GM19397 (cell line): ENCODE data around the gene USP8.

Source experiments
- ATAC-seq: cut with Tn5 transposase; IDR thresholded peaks from one replicate; pipeline ENCODE4 v1.9.1; 2021; ENCODE audit warnings: mild to moderate bottlenecking, moderate library complexity; ENCODE audit not compliant: unreplicated experiment

The USP8 gene

DNA sequence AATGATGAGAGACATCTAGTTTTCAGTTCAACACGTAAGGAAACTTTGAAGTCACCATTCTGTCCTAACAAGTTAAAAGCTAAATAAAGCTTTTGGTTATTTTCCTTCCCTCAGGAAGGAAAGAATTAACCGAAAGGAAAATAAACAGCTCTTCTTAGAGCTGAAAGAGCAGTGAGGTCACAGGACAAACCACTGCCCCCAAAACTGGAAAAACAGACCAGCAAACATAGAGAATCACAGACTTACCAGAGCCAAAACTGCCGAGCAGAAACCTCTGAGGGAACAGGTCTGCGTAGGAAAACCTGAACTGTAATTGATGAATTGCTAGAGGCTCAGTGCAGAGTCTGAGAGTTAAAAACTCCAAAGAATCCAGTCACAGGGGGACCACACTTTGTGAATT, 107.6 kb downstream of the USP8 start:
- no peak for ATAC-seq

DNA sequence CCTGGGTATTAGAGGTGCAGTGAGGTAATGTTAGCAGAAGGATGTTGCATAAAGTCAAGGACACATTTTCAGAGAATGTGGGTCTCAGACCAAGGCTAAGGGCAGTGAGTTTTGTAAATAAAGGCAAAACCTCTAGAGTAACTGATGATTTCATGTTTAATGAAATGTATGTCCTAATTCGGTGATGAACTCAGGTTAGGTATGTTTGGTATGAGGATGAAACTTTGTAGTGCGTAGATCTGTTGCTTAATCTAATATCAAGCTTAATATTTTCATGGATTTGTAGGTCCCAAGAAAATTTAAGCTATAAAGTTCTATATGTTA, 118.6 kb downstream of the USP8 start:
- no peak for ATAC-seq

DNA sequence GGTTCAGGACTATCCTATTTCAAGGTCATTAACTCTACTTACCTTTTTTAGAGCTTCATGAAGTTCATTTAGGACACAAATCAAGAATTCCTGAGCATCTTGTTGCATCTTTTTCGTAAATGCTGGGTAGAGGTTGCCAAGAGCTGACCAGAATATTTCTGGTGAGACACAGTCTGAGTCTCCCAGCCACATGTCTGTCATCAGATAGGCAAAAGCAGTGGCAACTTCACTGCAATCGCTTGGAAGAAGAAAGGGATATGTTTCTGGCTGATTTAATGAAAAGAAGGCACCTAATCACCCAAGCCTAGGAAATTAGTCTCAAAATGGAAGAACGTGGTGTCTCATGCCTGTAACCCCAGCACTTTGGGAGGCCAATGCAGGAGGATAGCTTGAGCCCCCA, 119.4 kb downstream of the USP8 start:
- no peak for ATAC-seq

DNA sequence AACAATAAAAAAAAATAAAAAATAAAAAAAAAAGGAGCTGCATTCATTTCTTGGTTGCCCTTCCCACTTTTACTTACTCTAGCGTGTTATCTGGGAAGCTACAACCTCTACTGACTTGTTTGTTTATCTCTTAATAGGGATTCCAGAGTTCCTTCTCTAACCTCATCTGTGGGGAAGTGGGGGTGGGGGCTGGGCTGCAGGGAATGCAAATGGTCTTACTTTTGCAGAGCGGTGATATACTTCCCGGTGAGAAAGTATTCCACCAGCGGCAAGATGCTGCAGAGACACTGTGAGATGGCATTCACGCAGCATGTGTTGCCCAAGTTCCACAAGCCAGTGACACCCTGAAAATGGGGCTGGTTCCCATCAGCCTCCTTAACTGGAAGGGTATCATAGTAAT, 120.2 kb downstream of the USP8 start:
- no peak for ATAC-seq

DNA sequence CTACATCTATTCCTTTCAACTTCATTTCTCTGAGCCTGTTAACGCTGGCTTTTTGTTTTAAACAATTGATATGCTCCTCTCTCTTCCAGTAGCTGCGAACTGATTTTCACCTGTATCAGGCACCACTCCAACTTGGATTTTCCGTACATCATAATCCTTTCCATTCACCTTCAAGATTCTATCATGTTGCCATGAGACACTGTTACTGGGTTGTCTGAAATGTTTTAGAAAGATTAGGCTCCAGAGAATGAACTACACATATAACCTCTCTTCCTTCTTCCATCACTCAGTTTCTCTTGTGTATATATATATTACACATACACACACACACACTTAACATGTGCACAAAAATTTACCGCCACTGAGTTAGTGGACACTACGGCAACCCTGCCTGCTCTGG, 122.4 kb downstream of the USP8 start, which contains the start of gene USP50:
USP50 (minus strand) TSS at position 101 of the 400 bp plus-strand sequence. CDS start 141 bp downstream, outside the sequence.
- ATAC-seq = no peak

DNA sequence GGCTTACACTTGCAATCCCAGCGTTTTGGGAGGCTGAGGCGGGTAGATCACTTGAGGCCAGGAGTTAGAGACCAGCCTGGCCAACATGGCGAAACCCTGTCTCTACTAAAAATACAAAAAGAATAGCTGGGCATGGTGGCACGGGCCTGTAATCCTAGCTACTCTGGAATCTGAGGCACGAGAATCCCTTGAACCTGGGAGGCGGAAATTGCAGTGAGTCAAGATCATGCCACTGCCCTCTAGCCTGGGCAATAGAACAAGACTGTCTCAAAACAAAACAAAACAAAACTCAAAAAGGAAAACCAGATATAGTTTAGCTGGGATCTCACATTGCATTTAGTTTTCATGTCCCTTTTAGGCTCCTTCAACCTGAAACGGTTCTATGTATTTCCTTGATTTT, 125.1 kb downstream of the USP8 start:
- ATAC-seq = no peak

DNA sequence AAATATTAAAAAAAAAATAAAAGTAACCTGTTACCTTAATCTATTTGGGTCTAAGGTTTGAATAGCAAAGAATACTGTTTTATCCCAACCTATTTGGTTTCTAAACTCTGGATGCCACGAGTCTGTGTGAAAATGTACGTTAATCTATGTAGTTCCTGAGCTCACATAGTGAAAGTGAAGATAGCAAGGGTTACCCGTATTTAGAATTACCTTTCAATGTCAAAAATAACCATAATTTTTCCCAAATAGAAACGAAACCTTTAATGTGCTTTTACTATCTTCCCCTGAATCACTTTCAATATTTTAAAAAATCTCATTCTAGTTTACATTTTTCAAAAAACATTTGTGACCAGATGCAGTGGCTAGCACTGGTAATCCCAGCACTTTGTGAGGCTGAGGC, 128.0 kb downstream of the USP8 start:
- no peak for ATAC-seq

DNA sequence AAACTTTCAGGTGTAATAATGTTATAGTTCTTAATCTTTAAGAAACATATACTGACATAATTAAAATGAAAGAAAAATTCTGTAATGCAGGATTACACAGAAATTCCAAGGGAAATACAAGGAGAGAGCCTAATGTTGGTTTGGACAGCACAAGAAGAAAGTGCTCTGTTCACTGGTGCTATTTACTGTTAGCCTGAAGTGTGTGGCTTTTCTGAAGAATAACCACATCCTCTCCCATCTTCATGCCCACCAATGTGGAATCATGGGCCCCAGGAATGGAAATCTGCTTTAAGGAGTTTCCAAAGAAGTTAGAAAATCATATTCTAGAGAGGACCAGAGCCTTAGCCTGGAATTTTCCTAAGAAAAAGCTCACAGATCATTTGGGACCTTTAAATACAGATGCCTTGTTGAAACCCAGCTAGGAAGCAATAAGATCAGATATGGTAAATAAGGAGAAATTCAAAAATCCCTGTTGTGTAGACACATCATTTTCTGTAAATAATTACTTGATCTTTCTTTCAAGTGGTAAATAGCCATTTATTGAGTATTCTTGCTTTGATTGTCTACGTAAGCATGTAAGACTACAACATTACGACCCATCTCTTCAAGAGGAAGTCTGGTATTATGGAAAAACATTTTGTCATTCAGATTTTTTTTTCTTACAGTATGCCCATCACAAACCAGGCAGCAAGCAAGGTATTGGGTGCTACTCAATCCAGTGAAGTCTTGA, 132.6 kb downstream of the USP8 start:
- no peak for ATAC-seq

DNA sequence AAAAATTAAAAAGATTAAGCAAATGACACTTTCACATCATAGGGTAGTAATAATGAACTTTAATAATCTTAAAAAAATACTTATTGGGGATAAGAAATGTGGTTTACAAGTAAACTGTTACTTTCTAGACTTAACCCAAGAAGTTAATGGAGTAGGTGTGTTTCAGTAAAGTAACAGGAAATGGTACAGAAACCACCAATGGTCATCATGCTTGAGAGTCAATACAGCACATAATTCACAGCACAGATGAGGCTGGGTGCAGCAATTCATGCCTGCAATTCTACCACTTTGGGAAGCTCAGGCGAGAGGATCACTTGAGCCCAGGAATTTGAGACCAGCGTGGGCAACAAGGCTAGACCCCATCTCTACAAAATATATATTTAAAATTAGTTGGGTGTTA, 133.8 kb downstream of the USP8 start:
- ATAC-seq = no peak

DNA sequence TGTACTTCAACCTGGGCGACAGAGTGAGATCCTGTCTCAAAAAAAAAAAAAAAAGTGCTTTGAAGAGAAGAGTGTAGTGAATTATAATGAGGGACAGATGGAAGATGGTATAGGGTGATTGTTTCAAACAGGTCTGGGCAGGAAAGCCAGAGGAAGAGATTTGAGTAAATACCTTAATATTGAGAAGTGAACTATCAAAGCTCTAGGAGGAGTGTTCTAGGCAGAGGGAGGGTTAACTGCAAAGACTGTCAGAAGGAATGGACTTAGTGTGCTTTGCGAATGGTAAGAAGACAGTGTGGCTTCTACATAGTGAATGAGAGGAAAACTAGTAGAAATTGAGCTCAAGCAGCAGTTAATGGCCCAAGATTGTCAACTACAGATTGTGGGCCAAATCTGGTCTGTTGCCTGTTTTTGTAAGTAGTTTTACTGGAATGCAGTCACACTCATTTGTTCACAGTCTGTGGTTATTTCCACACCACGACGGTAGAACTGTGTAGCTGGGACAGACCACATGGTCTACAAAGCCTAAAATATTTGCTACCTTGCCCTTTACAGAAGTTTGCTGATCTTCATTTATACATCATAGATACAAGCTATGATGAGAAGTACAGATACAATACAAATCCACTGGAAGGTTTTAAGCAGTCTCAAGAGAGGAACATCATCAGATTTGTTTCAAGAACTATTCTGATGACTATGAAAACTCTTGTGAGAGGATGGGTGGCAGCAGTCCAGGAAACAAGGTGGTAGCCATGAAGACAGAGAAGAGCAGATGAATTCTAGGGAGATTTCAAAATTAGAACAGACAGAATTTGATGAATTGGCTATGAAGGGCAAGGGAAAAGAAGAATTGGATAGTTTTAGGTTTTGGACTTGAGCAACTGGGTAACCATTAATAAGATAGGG, 138.8 kb downstream of the USP8 start:
- ATAC-seq = no peak

DNA sequence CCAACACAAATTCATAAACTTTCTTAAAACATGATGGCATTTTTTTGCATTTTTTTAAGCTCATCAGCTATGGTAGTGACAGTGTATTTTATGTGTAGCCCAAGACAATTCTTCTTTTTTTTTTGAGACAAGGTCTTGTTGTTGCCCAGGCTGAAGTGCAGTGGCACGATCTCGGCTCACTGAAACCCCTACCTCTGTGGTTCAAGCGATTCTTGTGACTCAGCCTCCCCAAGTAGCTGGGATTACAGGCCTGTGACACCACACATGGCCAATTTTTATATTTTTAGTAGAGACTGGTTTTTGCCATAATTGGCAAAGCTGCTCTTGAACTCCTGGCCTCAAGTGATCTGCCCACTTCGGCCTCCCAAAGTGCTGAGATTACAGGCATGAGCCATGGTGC, 139.6 kb downstream of the USP8 start:
- ATAC-seq = no peak
